Sciatic nerve (tissue), 2 donors: Measurements from ENCODE around the gene MS4A15. TPM values are rescaled to one million over a fixed set of nuclear protein-coding genes. Genes with fewer than 3 reads are reported as not detected.
"Not testable (repeated sequence)": the region's sequence is repeated elsewhere in the genome, so short reads cannot be mapped to it uniquely, and the experiment has no call there.

ENCODE experiments used
- ATAC-seq: fragments of 200-7000 bp; cut with Tn5 transposase; one replicate; pipeline ENCODE4 v1.9.1; 2020; ENCODE audit warnings: mild to moderate bottlenecking, moderate library complexity
- DNase-seq: peaks from one replicate; pipeline ENCODE4 v3.0.0-alpha.2; 2020; ENCODE audit warnings: low spot score
- intact Hi-C: fragments of 100-400 bp; cut with DNase I; formaldehyde crosslinking; loops from one replicate; pipeline ENCODE4 v1.14.2; 2022
- total RNA-seq: library from RNA; stranded (reverse); fragmentation: NEBNext Ultra II Directional; extraction: Animal tissue kit (Norgen Biotek cat#: 25700); gene quantifications from one replicate; pipeline ENCODE4 v1.2.1, GENCODE V29; 2021
- donor health status: DM: no; HTN: no; CAD: no.
- donor health status: DM: no; HTN: no; CAD: no.

The MS4A15 gene
- total RNA-seq, 1 donor from 2014 or later: not detected

GRCh38 chr11:60790726-60791125 is 34.1 kb downstream of the MS4A15 start:
- no peak for ATAC-seq
- DNase-seq: no peak
- intact Hi-C loops: no loop called here

GRCh38 chr11:60791153-60791933 is 34.7 kb downstream of the MS4A15 start:
- DNase-seq (no peak), ATAC-seq (no peak)
- intact Hi-C loops: no loop called here

GRCh38 chr11:60792521-60792920 is 35.9 kb downstream of the MS4A15 start:
- DNase-seq: no peak
- intact Hi-C loops: no loop called here
- no peak for ATAC-seq

GRCh38 chr11:60795291-60795690 is 38.6 kb downstream of the MS4A15 start:
- DNase-seq (no peak), ATAC-seq (no peak)
- intact Hi-C loops: no loop called here

- ATAC-seq: no peak
Measured at GRCh38 chr11:60797846-60798630, 41.4 kb downstream of the MS4A15 start.

GRCh38 chr11:60798631-60799030 is 42.0 kb downstream of the MS4A15 start:
- no peak for ATAC-seq
- no peak for DNase-seq
- intact Hi-C loops: no loop called here

More at GRCh38 chr11:60797846-60798630, 41.4 kb downstream of the MS4A15 start:
- intact Hi-C loops: no loop called here
- DNase-seq: no peak

GRCh38 chr11:60801194-60801593 is 44.5 kb downstream of the MS4A15 start:
- intact Hi-C loops: no loop called here
- DNase-seq: no peak

GRCh38 chr11:60803273-60803936 is 46.7 kb downstream of the MS4A15 start:
- DNase-seq (no peak), ATAC-seq (no peak)
- intact Hi-C loops: no loop called here

More at GRCh38 chr11:60801194-60801593, 44.5 kb downstream of the MS4A15 start:
- no peak for ATAC-seq

GRCh38 chr11:60809249-60809648 is 52.6 kb downstream of the MS4A15 start:
- DNase-seq (no peak), ATAC-seq (no peak)
- intact Hi-C loops: no loop called here

- ATAC-seq (no peak), DNase-seq (no peak)
- intact Hi-C loops: no loop called here
Measured at GRCh38 chr11:60809691-60810090, 53.0 kb downstream of the MS4A15 start.

- no peak for ATAC-seq
- no peak for DNase-seq
- intact Hi-C loops: no loop called here
Measured at GRCh38 chr11:60810151-60810550, 53.5 kb downstream of the MS4A15 start.

GRCh38 chr11:60810569-60810968 is 53.9 kb downstream of the MS4A15 start:
- DNase-seq: no peak
- no peak for ATAC-seq
- intact Hi-C loops: no loop called here

GRCh38 chr11:60813324-60813723 is 56.7 kb downstream of the MS4A15 start:
- no peak for DNase-seq
- no peak for ATAC-seq
- intact Hi-C loops: no loop called here

- DNase-seq: no peak
- no peak for ATAC-seq
Measured at GRCh38 chr11:60814112-60814511, 57.4 kb downstream of the MS4A15 start.

GRCh38 chr11:60816590-60817157 is 60.0 kb downstream of the MS4A15 start:
- intact Hi-C loops: no loop called here
- DNase-seq: no peak
- ATAC-seq: no peak

More at GRCh38 chr11:60814112-60814511, 57.4 kb downstream of the MS4A15 start:
- intact Hi-C loops: no loop called here

- no peak for ATAC-seq
- intact Hi-C loops: no loop called here
- DNase-seq: no peak
Measured at GRCh38 chr11:60818057-60818456, 61.4 kb downstream of the MS4A15 start.

- DNase-seq: no peak
- intact Hi-C loops: no loop called here
- no peak for ATAC-seq
Measured at GRCh38 chr11:60821827-60822599, 65.3 kb downstream of the MS4A15 start.

GRCh38 chr11:60823745-60824306 is 67.2 kb downstream of the MS4A15 start:
- intact Hi-C loops, ATAC-seq, DNase-seq: not testable (repeated sequence)
